ENCODE measurements around the gene NR6A1.

NR6A1 gene

DNA sequence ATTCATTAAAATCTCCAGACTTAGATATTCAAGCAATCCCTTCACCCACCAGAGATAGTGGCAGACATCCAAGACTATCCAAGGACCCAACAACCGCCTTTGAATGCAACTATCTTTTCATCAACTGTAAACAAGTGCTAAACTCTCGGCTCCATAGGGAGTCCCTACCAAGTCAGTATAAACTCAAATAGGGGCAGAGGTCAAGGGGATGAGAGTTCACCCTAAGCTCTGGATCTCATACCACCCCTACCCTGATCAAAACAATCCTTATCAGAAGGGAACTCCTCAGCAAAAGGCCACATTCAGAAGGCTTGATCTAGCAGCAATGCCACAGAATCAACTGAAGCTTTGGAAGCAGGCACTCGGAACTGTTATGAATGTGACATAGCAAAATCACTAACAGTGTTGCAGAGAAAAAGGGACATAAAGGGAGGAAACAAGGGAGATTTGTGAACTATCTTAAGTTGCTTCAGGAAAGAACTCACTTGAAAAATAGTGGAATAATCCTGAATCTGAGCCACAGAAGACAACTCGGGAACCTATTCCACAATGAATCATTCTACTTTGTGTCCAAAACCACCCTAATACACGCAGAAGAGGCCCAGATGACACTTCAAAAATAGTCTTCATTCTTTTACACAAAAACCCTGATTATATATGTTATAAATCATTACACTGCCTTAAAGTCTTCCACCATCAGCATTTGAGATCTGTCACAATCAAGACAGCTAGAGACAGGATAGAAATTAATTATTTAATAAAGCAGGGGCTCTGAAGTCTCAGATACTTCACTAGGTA is 49.8 kb downstream of the NR6A1 start:
- no peak for TF ChIP-seq CTCF (IDR thresholded peaks at IDR 0.05; ENCODE audit: control extremely low read depth, extremely low read depth, low read depth, missing control alignments)
- POLR2A ChIA-PET = no interaction called here
- CTCF ChIA-PET = interaction anchor here (1.4 to 2.1 kb wide), 2 partner anchors 9 to 132 kb away, joined by 4 to 10 read pairs; partner anchors contain the start of gene WDR38
- DNase-seq (ENCODE audit: extremely low spot score) = no peak

- ChIA-PET CTCF (interaction anchor here (1.1 to 2.1 kb wide), 3 partner anchors 8 to 133 kb away, joined by 3 to 10 read pairs (median 4); partner anchors contain the start of gene WDR38), POLR2A (interaction anchor here (0.5 kb wide), 1 partner anchor 501 kb away, joined by 5 read pairs; no protein-coding TSS in a partner anchor)
- TF ChIP-seq CTCF (IDR thresholded peaks at IDR 0.05; ENCODE audit: control extremely low read depth, extremely low read depth, low read depth, missing control alignments) = no peak
- DNase-seq (ENCODE audit: extremely low spot score) = no peak
Measured at GRCh38 chr9:124720429-124721108, 50.5 kb downstream of the NR6A1 start.

- POLR2A ChIA-PET = no interaction called here
- TF ChIP-seq CTCF (IDR thresholded peaks at IDR 0.05; ENCODE audit: control extremely low read depth, extremely low read depth, low read depth, missing control alignments) = no peak
- CTCF ChIA-PET = interaction anchor here (1.0 to 3.6 kb wide), 5 partner anchors 15 to 122 kb away, joined by 3 to 23 read pairs (median 5); no protein-coding TSS in a partner anchor
- no peak for DNase-seq (ENCODE audit: extremely low spot score)
Measured at GRCh38 chr9:124718928-124719327, 52.2 kb downstream of the NR6A1 start.

- CTCF ChIA-PET = interaction anchor here (1.0 to 3.6 kb wide), 6 partner anchors 9 to 136 kb away, joined by 3 to 23 read pairs (median 4); partner anchors contain the start of gene WDR38
- no peak for DNase-seq (ENCODE audit: extremely low spot score)
- no peak for TF ChIP-seq CTCF (IDR thresholded peaks at IDR 0.05; ENCODE audit: control extremely low read depth, extremely low read depth, low read depth, missing control alignments)
- POLR2A ChIA-PET = no interaction called here
Measured at GRCh38 chr9:124717597-124717996, 53.5 kb downstream of the NR6A1 start.

DNA sequence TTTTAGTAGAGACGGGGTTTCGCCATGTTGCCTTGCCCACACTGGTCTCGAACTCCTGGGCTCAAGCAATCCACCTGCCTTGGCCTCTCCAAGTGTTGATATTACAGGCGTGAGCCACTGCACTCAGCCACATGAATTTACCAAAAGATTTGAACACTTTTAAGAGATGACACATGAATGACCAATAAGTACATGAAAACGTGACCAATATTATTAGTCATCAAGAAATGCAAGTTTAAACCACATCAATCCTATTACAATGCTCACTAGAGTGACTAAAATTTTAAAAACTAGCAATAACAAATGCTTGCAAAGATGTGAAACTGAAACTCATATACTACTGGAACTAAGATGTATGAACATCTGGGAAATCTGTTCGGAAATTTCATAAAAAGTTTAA is 54.3 kb downstream of the NR6A1 start:
- CTCF ChIA-PET = interaction anchor here (1.1 to 3.6 kb wide), 4 partner anchors 10 to 136 kb away, joined by 3 to 23 read pairs (median 8); partner anchors contain the start of gene WDR38
- no peak for DNase-seq (ENCODE audit: extremely low spot score)
- TF ChIP-seq CTCF (IDR thresholded peaks at IDR 0.05; ENCODE audit: control extremely low read depth, extremely low read depth, low read depth, missing control alignments) = no peak
- POLR2A ChIA-PET = no interaction called here

GRCh38 chr9:124710766-124711165 is 60.3 kb downstream of the NR6A1 start:
- TF ChIP-seq CTCF (IDR thresholded peaks at IDR 0.05; ENCODE audit: control extremely low read depth, extremely low read depth, low read depth, missing control alignments) = no peak

More at GRCh38 chr9:124710766-124711165, 60.3 kb downstream of the NR6A1 start:
- DNase-seq (ENCODE audit: extremely low spot score) = no peak
- ChIA-PET POLR2A (interaction anchor here (0.6 kb wide), 1 partner anchor 99 kb away, joined by 6 read pairs; no protein-coding TSS in a partner anchor), CTCF (interaction anchor here (1.0 to 7.0 kb wide), 17 partner anchors 11 to 674 kb away, joined by 3 to 163 read pairs (median 14); partner anchors contain the start of gene NR6A1)
